Measurements from ENCODE around the gene WNT1. TPM values are rescaled to one million over a fixed set of nuclear protein-coding genes. Genes with fewer than 3 reads are reported as not detected.

WNT1 gene
- total RNA-seq, 1 donor from 2014 or later = not detected

GRCh38 chr12:48961331-48961730, 16.8 kb upstream of the WNT1 start:
- DNase-seq (ENCODE audit: low read depth in 2 of 2) = peak in 1 of 2 donors; percentile 42

- DNase-seq (ENCODE audit: low read depth in 2 of 2) = peak in 1 of 2 donors; percentile 40
These were observed 16.3 kb upstream of the WNT1 start for GRCh38 chr12:48961801-48962200.

GRCh38 chr12:48965298-48965838, 12.8 kb upstream of the WNT1 start:
- DNase-seq (ENCODE audit: low read depth in 2 of 2) = peak in 1 of 2 donors; percentile 28

GRCh38 chr12:48966177-48966895, 11.8 kb upstream of the WNT1 start:
- no peak for DNase-seq (ENCODE audit: low read depth in 2 of 2)

- no peak for DNase-seq (ENCODE audit: low read depth in 2 of 2)
These were observed 10.1 kb upstream of the WNT1 start for GRCh38 chr12:48967991-48968390.

GRCh38 chr12:48968467-48968866, 9.7 kb upstream of the WNT1 start:
- DNase-seq (ENCODE audit: low read depth in 2 of 2) = no peak

GRCh38 chr12:48969160-48969771, 8.9 kb upstream of the WNT1 start:
- DNase-seq (ENCODE audit: low read depth in 2 of 2) = no peak

GRCh38 chr12:48969833-48970701, 8.1 kb upstream of the WNT1 start:
- DNase-seq (ENCODE audit: low read depth in 2 of 2) = peak in 1 of 2 donors; percentile 31

- DNase-seq (ENCODE audit: low read depth in 2 of 2) = no peak
These were observed 7.3 kb upstream of the WNT1 start for GRCh38 chr12:48970702-48971334.

- DNase-seq (ENCODE audit: low read depth in 2 of 2) = no peak
These were observed 5.7 kb upstream of the WNT1 start for GRCh38 chr12:48972213-48972951.

GRCh38 chr12:48972952-48973483, 5.1 kb upstream of the WNT1 start:
- no peak for DNase-seq (ENCODE audit: low read depth in 2 of 2)

- no peak for DNase-seq (ENCODE audit: low read depth in 2 of 2)
These were observed 4.6 kb upstream of the WNT1 start for GRCh38 chr12:48973531-48973930.

- DNase-seq (ENCODE audit: low read depth in 2 of 2) = peak in 1 of 2 donors; percentile 64
These were observed 4.0 kb upstream of the WNT1 start for GRCh38 chr12:48973941-48974673.

- DNase-seq (ENCODE audit: low read depth in 2 of 2) = peak in 1 of 2 donors; percentile 60
These were observed 536 bp upstream of the WNT1 start for GRCh38 chr12:48977290-48978281.

GRCh38 chr12:48978741-48979601, 849 bp downstream of the WNT1 start:
- DNase-seq (ENCODE audit: low read depth in 2 of 2) = no peak

- DNase-seq (ENCODE audit: low read depth in 2 of 2) = no peak
These were observed 1.7 kb downstream of the WNT1 start for GRCh38 chr12:48979602-48980388.

Data from dermis microvascular lymphatic vessel endothelial cell (primary cell).